NCI-H748 (cell line): ENCODE data around the gene PRR32.
"Not testable (repeated sequence)": the region's sequence is repeated elsewhere in the genome, so short reads cannot be mapped to it uniquely, and the experiment has no call there.

ENCODE experiments used
- DNase-seq: peaks from one replicate; lab custom pipeline; 2025; ENCODE audit not compliant: unreplicated experiment; lab: John Stamatoyannopoulos, UW

The PRR32 gene, protein sequence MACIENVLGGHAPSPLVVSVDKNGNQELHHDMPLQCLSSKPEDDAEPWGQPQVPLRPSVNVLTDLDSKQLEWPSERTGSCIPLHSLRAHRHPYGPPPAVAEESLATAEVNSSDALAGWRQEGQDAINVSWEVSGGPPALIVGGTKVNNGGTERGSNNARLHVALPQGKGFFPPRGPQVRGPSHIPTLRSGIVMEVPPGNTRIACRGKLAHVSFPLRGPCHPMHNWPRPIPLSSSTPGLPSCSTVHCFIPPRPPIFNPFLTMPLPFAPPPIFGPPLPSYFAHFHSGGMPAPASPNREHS

DNA sequence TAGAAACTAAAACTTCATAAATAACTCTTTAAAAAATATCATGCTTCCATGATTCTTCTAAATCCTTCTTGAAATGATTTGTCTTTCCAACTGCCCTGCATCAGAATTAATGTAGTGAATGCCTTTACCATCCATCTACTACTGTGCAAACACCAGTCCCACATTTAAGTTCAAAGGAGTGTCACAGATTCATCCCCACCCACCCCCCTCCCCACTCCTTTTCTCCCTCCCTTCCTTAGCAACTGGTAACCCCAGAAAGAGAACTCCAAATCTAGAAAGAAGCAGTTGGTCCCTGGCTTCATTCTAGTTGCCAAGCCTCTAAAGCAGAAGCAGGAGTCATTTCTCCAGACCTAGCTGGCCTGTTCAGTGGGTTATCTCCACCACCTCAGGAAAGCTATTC is at the start of gene PRR32:
PRR32 (plus strand) TSS at position 301 of the 400 bp plus-strand sequence. CDS start 115 bp downstream, outside the sequence.
- DNase-seq, result no peak

DNA sequence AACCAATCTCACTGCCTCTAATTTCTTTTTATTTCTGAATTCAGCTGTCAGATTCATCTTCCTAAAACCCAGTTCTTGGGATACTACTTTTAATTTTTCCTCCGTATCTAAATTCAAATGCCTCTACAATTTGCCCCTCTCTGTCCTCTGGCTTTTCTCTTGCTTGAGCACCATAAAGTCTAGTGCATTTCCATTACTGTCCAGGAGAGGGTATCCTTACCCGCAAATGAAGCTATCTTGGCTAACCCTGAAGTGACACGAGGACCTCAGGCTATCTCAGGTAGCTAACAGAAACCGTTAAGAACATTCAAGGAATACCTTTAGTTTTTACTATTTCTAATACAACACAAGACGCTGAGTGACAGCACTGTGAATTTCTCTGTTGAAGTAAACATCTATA is 49.4 kb upstream of the PRR32 start:
- DNase-seq, result peak; percentile 49

DNA sequence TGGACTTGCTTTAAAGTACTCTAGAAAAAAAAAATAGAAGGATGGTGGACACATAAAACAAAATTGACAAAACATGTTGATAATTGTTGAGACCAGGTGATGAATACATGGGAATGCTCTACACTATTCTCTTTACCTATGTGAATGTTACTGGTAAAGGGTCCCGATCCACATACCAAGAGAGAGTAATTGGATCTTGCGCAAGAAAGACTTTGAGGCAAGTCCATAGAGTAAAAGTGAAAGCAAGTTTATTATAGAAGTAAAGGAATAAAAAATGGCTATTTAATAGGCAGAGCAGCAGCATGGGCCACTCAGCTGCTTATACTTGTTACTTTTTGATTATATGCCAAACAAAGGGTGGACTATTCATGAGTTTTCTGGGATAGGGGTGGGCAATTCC is 34.0 kb upstream of the PRR32 start:
- no peak for DNase-seq

DNA sequence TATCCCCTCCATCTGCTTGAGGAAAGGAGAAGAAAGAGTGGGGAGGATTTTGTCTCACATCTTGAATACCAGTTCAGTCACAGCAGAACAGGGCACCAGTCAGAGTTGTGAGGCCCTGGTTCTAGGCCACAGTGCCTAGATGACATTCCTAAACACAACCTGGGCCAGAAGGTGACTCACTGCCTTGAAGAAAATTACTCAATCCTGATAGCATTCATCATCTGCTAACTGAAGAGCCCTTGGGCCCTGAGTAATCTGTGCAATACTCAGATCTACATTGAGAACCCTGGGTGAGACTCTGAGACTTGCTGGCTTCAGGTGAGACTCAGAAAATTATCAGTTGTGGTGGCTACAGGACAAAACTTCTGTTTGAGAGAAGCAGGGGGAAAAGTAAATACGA is 20.5 kb upstream of the PRR32 start:
- no peak for DNase-seq

DNA sequence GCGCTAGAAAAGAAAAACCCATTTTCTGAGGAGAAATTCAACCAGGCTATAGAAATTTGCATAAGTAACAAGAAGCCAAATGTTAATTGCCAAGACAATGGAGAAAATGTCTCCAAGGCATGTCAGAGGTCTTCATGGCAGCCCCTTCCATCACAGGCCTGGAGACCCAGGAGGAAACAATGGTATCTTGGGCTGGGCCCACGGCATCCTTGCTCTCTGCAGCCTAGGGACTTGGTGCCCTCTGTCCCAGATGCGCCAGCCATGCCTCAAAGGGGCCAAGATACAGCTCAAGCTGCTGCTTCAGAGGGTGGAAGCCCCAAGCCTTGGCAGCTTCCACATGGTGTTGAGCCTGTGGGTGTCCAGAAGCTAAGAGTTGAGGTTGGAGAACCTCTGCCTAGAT is 12.7 kb upstream of the PRR32 start:
- DNase-seq, result not testable (repeated sequence)

DNA sequence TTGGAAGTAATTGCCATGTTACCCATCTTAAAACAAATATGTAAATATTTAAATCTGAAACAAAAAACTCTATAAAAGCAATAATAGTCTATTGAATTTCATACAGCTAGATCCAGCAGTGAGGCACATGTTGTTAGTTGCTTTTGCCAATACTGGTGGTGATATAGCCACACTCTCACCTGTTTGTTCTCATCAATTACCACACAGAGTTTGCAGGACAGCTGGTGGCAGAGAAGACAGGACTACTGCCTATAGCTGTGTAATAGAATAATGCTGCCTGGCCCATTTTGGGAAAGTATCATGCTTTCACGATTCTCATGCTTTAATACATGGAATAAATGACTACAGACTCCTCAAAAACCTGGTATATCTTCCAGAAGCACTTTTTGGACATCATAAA is 3.7 kb upstream of the PRR32 start:
- DNase-seq, result no peak

DNA sequence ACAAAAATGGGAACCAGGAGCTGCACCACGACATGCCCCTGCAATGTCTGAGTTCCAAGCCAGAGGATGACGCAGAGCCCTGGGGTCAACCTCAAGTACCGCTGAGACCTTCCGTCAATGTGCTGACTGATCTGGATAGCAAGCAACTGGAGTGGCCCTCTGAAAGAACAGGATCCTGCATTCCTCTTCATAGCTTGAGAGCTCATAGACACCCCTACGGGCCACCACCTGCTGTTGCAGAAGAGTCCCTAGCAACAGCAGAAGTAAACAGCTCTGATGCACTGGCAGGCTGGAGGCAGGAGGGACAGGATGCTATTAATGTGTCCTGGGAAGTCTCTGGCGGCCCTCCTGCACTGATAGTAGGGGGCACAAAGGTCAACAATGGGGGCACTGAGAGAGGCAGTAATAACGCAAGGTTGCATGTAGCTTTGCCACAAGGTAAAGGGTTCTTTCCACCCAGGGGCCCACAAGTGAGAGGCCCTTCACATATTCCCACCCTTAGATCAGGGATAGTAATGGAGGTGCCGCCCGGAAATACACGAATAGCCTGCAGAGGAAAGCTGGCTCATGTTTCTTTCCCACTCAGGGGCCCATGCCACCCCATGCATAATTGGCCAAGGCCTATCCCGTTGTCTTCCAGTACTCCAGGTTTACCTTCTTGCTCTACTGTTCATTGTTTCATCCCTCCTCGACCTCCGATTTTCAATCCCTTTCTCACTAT is 1.3 kb downstream of the PRR32 start:
- peak; percentile 34 for DNase-seq

DNA sequence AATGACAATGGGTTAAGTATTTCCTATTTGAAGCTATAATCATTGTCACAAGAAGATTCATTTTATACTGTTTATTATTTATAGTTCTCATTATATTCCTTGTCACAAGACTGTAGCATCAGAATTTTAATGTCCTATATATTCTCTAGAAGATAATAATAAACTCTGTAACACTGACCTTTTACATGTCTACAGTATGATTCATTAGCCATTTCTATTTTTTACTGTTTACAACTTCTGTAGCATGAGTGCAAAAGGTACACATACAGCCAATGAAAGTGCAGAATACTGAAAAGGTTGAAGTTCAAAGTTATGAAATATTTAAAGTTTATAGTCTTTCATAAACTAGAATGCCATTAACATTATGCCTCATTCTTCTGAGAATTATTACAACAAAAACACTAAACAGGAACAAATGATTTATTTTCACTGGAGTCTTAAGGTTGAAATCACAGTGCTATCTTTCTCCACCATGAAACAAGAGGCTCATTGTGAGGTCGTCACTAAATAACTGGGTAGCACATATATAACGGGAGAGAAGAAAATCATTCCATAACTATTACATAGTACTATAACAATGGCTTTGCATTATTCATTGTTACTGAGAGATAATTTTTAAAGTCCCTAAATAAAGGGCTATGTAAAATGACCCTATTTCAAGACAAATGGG is 4.9 kb downstream of the PRR32 start:
- no peak for DNase-seq

DNA sequence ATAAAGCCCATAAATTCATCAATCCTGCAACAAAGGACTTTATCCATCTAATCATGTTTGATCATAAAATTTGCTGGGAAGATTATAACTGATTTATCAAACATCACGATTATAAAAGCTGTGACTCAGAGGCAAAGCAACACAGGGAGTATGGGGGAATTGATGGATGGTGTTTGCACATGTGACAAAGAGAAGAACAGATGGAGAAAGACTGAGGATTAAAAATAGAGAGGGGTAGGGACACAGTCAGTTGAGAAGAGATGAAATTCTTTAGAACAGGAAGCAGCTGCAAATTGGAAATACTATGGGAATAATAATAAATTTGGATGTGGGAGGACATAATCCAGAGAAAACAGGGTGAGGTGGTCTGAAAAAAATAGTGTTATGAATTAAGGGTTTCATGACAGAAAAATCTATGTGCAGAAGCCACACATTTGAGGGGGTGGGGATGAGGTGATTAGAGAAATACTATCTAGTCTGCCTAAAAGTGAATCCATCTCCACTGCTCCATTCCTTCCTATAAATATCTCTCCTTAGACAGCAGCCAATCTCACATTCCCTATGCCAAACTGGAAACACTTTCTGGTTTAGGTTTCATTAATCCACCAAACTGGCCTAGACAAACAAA is 6.2 kb downstream of the PRR32 start:
- DNase-seq, result no peak

DNA sequence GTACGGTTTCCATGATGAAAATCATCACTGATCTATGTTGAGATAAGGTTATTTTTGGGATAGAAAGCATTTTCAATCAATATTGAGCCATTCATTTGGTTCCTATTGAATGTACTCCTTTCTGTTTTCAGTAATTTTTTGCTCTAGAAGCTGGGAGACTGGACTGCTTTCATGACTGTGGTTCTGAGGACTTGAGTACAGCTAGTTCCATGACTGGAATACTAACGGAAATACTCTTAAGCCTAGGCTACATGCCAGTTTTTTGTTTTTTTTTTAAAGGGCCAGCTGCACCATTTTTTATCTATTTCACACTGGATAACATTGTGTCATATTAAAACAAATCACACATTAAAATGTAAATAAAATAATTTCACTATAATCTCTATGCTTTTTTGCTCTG is 16.7 kb downstream of the PRR32 start:
- DNase-seq, result no peak

DNA sequence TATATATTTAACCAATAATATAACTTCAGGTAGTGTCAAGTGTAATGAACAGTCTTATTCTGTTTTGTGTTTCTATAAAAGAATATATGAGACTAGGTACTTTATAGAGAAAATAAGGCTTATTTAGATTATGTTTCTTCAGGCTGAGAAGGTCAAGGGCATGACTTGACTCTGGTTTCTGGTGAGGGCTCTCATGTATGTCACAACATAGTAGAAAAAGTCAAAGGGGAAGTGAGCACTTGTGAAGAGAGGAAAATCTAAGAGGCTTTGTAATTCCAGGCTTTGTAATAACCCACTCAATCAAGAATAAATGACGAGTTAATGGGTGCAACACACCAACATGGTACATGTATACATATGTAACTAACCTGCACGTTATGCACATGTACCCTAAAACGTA is 27.6 kb downstream of the PRR32 start:
- DNase-seq, result no peak

DNA sequence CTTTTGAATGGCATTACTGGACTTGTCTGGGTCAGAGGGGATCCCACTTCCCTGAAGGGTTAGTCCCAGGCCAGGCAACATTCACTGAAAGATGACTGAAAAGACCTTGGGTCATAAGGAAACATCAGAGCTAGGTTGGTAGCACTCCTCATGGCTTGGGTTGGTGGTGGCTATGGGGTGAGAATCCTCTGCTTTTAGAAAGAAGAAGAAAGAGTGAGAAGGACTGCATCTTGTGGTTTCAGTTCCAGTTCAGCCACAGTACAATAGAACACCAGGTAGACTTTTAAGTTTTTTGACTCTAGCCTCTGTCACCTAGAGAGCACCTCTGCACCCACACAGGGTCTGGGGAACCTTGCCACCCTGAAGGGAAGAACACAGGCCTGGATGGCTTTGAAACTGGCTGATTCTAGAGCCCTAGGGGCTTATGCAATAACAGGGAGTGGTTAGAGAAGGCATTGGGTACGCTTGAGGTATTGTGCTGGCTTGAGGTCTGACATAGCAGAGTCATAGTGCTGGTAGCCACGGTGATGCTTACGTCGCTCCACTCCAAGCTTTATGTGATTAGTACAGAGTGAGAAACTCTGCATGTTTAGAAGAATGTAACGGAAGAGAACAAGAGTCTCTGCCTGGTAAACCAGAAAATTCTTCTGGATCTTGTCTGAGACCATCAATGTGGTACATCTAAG is 36.5 kb downstream of the PRR32 start:
- DNase-seq, result no peak
